ENCODE measurements around the gene HPSE.

GRCh38 chr4:83348074-83348473 is 13.4 kb upstream of the HPSE start:
- TF ChIP-seq SUZ12 (IDR thresholded peaks at IDR 0.05; ENCODE audit: extremely low read depth, insufficient read depth, insufficient read length) = no peak
- TF ChIP-seq YY1 (IDR thresholded peaks at IDR 0.05; ENCODE audit: insufficient read depth, insufficient read length) = no peak

Measured in NT2/D1 (cell line).